GM19452 (cell line): ENCODE measurements around the gene EHBP1.
"Not testable (repeated sequence)": the region's sequence is repeated elsewhere in the genome, so short reads cannot be mapped to it uniquely, and the experiment has no call there.

Experiments used
- ATAC-seq: cut with Tn5 transposase; IDR thresholded peaks from one replicate; pipeline ENCODE4 v1.9.1; 2021; ENCODE audit not compliant: unreplicated experiment

EHBP1 gene

GRCh38 chr2:62732262-62732777 lies 26.8 kb downstream of the EHBP1 start:
- ATAC-seq: no peak

- ATAC-seq: no peak
Measured at GRCh38 chr2:62733546-62733945, 28.0 kb downstream of the EHBP1 start.

- ATAC-seq: no peak
Measured at GRCh38 chr2:62736899-62737559, 31.5 kb downstream of the EHBP1 start.

GRCh38 chr2:62738981-62739936 lies 33.7 kb downstream of the EHBP1 start:
- ATAC-seq: no peak

GRCh38 chr2:62740221-62740620 lies 34.7 kb downstream of the EHBP1 start:
- ATAC-seq: no peak

- no peak for ATAC-seq
Measured at GRCh38 chr2:62741127-62741526, 35.6 kb downstream of the EHBP1 start.

GRCh38 chr2:62741954-62742722 lies 36.6 kb downstream of the EHBP1 start:
- no peak for ATAC-seq

- ATAC-seq: no peak
Measured at GRCh38 chr2:62743506-62743905, 38.0 kb downstream of the EHBP1 start.

- no peak for ATAC-seq
Measured at GRCh38 chr2:62744603-62745002, 39.1 kb downstream of the EHBP1 start.

- no peak for ATAC-seq
Measured at GRCh38 chr2:62745891-62746481, 40.5 kb downstream of the EHBP1 start.

- ATAC-seq: no peak
Measured at GRCh38 chr2:62747169-62747568, 41.7 kb downstream of the EHBP1 start.

GRCh38 chr2:62747876-62748275 lies 42.4 kb downstream of the EHBP1 start:
- ATAC-seq: no peak

GRCh38 chr2:62749111-62749510 lies 43.6 kb downstream of the EHBP1 start:
- not testable (repeated sequence) for ATAC-seq

- ATAC-seq: no peak
Measured at GRCh38 chr2:62757029-62757428, 51.5 kb downstream of the EHBP1 start.

- no peak for ATAC-seq
Measured at GRCh38 chr2:62760026-62760425, 54.5 kb downstream of the EHBP1 start.

GRCh38 chr2:62760555-62760954 lies 55.0 kb downstream of the EHBP1 start:
- no peak for ATAC-seq

GRCh38 chr2:62765619-62766376 lies 60.3 kb downstream of the EHBP1 start:
- no peak for ATAC-seq

GRCh38 chr2:62768615-62769014 lies 63.1 kb downstream of the EHBP1 start:
- no peak for ATAC-seq

GRCh38 chr2:62770629-62771028 lies 65.1 kb downstream of the EHBP1 start:
- no peak for ATAC-seq
